NCI-H2196 (cell line): Measurements from ENCODE around the gene PLB1.

ENCODE experiments used
- DNase-seq: peaks from one replicate; lab custom pipeline; 2025; ENCODE audit not compliant: unreplicated experiment; lab: John Stamatoyannopoulos, UW

Gene PLB1

GRCh38 chr2:28687640-28688385 lies 192.0 kb downstream of the PLB1 start:
- no peak for DNase-seq

- DNase-seq: no peak
Measured at GRCh38 chr2:28688818-28689217, 193.0 kb downstream of the PLB1 start.

GRCh38 chr2:28689771-28690170 lies 193.9 kb downstream of the PLB1 start:
- DNase-seq: no peak

- peak; percentile 20 for DNase-seq
Measured at GRCh38 chr2:28692411-28692810, 196.6 kb downstream of the PLB1 start.

GRCh38 chr2:28693223-28693622 lies 197.4 kb downstream of the PLB1 start:
- no peak for DNase-seq
